Fibroblast of mammary gland (primary cell): Measurements from ENCODE around the gene DOK7.

Experiments used
- DNase-seq: peaks from one replicate; pipeline ENCODE4 v3.0.0-alpha.2; 2010; ENCODE audit warnings: low read depth
- H3K4me3 ChIP-seq: 2 replicates; pipeline ENCODE4 v1.5.1; 2011; ENCODE audit warnings: low read depth, mild to moderate bottlenecking, low read length, moderate library complexity; ENCODE audit not compliant: control insufficient read depth
- CTCF ChIP-seq: conservative IDR thresholded peaks from 2 replicates; pipeline ENCODE4 v1.5.1; 2011; ENCODE audit warnings: low read depth, low read length, inconsistent platforms; ENCODE audit not compliant: control insufficient read depth, insufficient read depth

Gene DOK7

GRCh38 chr4:3441501-3442459, 21.3 kb upstream of the DOK7 start, which contains the start of gene HGFAC:
Gene HGFAC, plus strand, starts transcription at chr4:3441968. Its CDS starts 34 bp downstream, at chr4:3442002.
- DNase-seq = no peak
- H3K4me3 ChIP-seq = no peak within 1 kb of the TSS
- TF ChIP-seq CTCF = no peak

- no peak for TF ChIP-seq CTCF
- DNase-seq = no peak
- H3K4me3 ChIP-seq = no peak overlapping the region
Observed at GRCh38 chr4:3442460-3442958, 20.6 kb upstream of the DOK7 start.

- peak; percentile 76 for TF ChIP-seq CTCF
- H3K4me3 ChIP-seq = no peak overlapping the region
- DNase-seq = peak; percentile 11
Observed at GRCh38 chr4:3442959-3443749, 20.0 kb upstream of the DOK7 start.

GRCh38 chr4:3443750-3444309, 19.3 kb upstream of the DOK7 start:
- H3K4me3 ChIP-seq = no peak overlapping the region
- no peak for DNase-seq
- no peak for TF ChIP-seq CTCF

GRCh38 chr4:3444351-3445110, 18.6 kb upstream of the DOK7 start:
- no peak for DNase-seq
- TF ChIP-seq CTCF = no peak

More at GRCh38 chr4:3444351-3445110, 18.6 kb upstream of the DOK7 start:
- H3K4me3 ChIP-seq = no peak overlapping the region
